ENCODE measurements around the gene BTBD9. TPM values are rescaled to one million over a fixed set of nuclear protein-coding genes. Genes with fewer than 3 reads are reported as not detected.
"Not testable (repeated sequence)": the region's sequence is repeated elsewhere in the genome, so short reads cannot be mapped to it uniquely, and the experiment has no call there.

BTBD9 gene
- total RNA-seq, 1 donor from 2014 or later = 17.2 TPM

GRCh38 chr6:38434051-38434450, 205.7 kb downstream of the BTBD9 start:
- Histone ChIP-seq H3K9me3 (ENCODE audit: control insufficient read depth in 3 of 3, low read length in 3 of 3) (no peaks in the 10 kb centered on the region), H3K36me3 (ENCODE audit: control insufficient read depth in 3 of 3, insufficient read depth in 3 of 3, low read length in 3 of 3) (no peaks in the 10 kb centered on the region), H3K27me3 (ENCODE audit: control insufficient read depth in 3 of 3, insufficient read depth in 3 of 3, low read length in 3 of 3) (no peaks in the 10 kb centered on the region), H3K4me1 (ENCODE audit: control insufficient read depth in 3 of 3, insufficient read depth in 3 of 3, low read length in 3 of 3) (no peaks in the 10 kb centered on the region), H3K27ac (ENCODE audit: low read depth, low read length) (no peak overlapping the region), H3K9ac (ENCODE audit: low read depth in 1 of 3, low read length in 3 of 3) (no peak overlapping the region), H3K4me3 (ENCODE audit: low read length in 3 of 3) (no peak overlapping the region)

GRCh38 chr6:38432479-38432878, 207.2 kb downstream of the BTBD9 start:
- Histone ChIP-seq H3K27me3 (ENCODE audit: control insufficient read depth in 3 of 3, insufficient read depth in 3 of 3, low read length in 3 of 3) (no peaks in the 10 kb centered on the region), H3K36me3 (ENCODE audit: control insufficient read depth in 3 of 3, insufficient read depth in 3 of 3, low read length in 3 of 3) (no peaks in the 10 kb centered on the region), H3K4me3 (ENCODE audit: low read length in 3 of 3) (no peak overlapping the region), H3K9ac (ENCODE audit: low read depth in 1 of 3, low read length in 3 of 3) (no peak overlapping the region), H3K4me1 (ENCODE audit: control insufficient read depth in 3 of 3, insufficient read depth in 3 of 3, low read length in 3 of 3) (no peaks in the 10 kb centered on the region), H3K27ac (ENCODE audit: low read depth, low read length) (no peak overlapping the region), H3K9me3 (ENCODE audit: control insufficient read depth in 3 of 3, low read length in 3 of 3) (no peaks in the 10 kb centered on the region)

DNA sequence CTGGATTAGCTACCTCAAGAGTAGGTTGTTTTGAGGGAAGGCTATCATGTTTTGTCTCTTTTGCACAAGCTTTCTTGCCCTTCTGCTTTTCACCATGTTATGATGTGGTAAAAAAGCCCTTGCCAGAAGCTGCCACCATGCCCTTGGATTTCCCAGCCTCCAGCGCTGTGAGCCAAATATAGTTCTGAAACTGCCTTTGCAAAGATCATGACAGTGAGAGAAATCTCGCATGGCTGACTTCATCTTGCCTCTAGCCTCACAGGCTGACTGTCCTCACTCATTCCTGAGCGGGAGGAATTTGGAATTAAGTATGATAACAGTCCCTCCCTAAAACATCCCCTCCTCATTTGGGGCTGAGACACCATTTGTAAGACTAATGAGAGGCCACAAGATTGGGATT, 207.7 kb downstream of the BTBD9 start:
- no peak overlapping the region for H3K4me3 ChIP-seq (ENCODE audit: low read length in 3 of 3)
- no peak overlapping the region for H3K9ac ChIP-seq (ENCODE audit: low read depth in 1 of 3, low read length in 3 of 3)
- no peaks in the 10 kb centered on the region for H3K27me3 ChIP-seq (ENCODE audit: control insufficient read depth in 3 of 3, insufficient read depth in 3 of 3, low read length in 3 of 3)
- H3K4me1 ChIP-seq (ENCODE audit: control insufficient read depth in 3 of 3, insufficient read depth in 3 of 3, low read length in 3 of 3) = no peaks in the 10 kb centered on the region
- no peaks in the 10 kb centered on the region for H3K9me3 ChIP-seq (ENCODE audit: control insufficient read depth in 3 of 3, low read length in 3 of 3)
- no peak overlapping the region for H3K27ac ChIP-seq (ENCODE audit: low read depth, low read length)
- no peaks in the 10 kb centered on the region for H3K36me3 ChIP-seq (ENCODE audit: control insufficient read depth in 3 of 3, insufficient read depth in 3 of 3, low read length in 3 of 3)

- no peak overlapping the region for H3K4me3 ChIP-seq (ENCODE audit: low read length in 3 of 3)
- H3K4me1 ChIP-seq (ENCODE audit: control insufficient read depth in 3 of 3, insufficient read depth in 3 of 3, low read length in 3 of 3) = no peaks in the 10 kb centered on the region
- H3K27ac ChIP-seq (ENCODE audit: low read depth, low read length) = no peak overlapping the region
- no peaks in the 10 kb centered on the region for H3K27me3 ChIP-seq (ENCODE audit: control insufficient read depth in 3 of 3, insufficient read depth in 3 of 3, low read length in 3 of 3)
- H3K36me3 ChIP-seq (ENCODE audit: control insufficient read depth in 3 of 3, insufficient read depth in 3 of 3, low read length in 3 of 3) = no peaks in the 10 kb centered on the region
- no peaks in the 10 kb centered on the region for H3K9me3 ChIP-seq (ENCODE audit: control insufficient read depth in 3 of 3, low read length in 3 of 3)
- H3K9ac ChIP-seq (ENCODE audit: low read depth in 1 of 3, low read length in 3 of 3) = no peak overlapping the region
These were observed 210.2 kb downstream of the BTBD9 start for GRCh38 chr6:38429546-38429945.

GRCh38 chr6:38427492-38428210, 212.1 kb downstream of the BTBD9 start:
- H3K27me3 ChIP-seq (ENCODE audit: control insufficient read depth in 3 of 3, insufficient read depth in 3 of 3, low read length in 3 of 3) = no peaks in the 10 kb centered on the region
- no peaks in the 10 kb centered on the region for H3K4me1 ChIP-seq (ENCODE audit: control insufficient read depth in 3 of 3, insufficient read depth in 3 of 3, low read length in 3 of 3)
- no peak overlapping the region for H3K27ac ChIP-seq (ENCODE audit: low read depth, low read length)
- H3K9me3 ChIP-seq (ENCODE audit: control insufficient read depth in 3 of 3, low read length in 3 of 3) = no peaks in the 10 kb centered on the region
- H3K36me3 ChIP-seq (ENCODE audit: control insufficient read depth in 3 of 3, insufficient read depth in 3 of 3, low read length in 3 of 3) = no peaks in the 10 kb centered on the region
- no peak overlapping the region for H3K9ac ChIP-seq (ENCODE audit: low read depth in 1 of 3, low read length in 3 of 3)
- H3K4me3 ChIP-seq (ENCODE audit: low read length in 3 of 3) = no peak overlapping the region

GRCh38 chr6:38425788-38426488, 213.8 kb downstream of the BTBD9 start:
- not testable (repeated sequence) for H3K36me3 ChIP-seq (ENCODE audit: control insufficient read depth in 3 of 3, insufficient read depth in 3 of 3, low read length in 3 of 3); H3K27me3 ChIP-seq (ENCODE audit: control insufficient read depth in 3 of 3, insufficient read depth in 3 of 3, low read length in 3 of 3); H3K4me3 ChIP-seq (ENCODE audit: low read length in 3 of 3); H3K4me1 ChIP-seq (ENCODE audit: control insufficient read depth in 3 of 3, insufficient read depth in 3 of 3, low read length in 3 of 3); H3K9me3 ChIP-seq (ENCODE audit: control insufficient read depth in 3 of 3, low read length in 3 of 3); H3K27ac ChIP-seq (ENCODE audit: low read depth, low read length); H3K9ac ChIP-seq (ENCODE audit: low read depth in 1 of 3, low read length in 3 of 3)

DNA sequence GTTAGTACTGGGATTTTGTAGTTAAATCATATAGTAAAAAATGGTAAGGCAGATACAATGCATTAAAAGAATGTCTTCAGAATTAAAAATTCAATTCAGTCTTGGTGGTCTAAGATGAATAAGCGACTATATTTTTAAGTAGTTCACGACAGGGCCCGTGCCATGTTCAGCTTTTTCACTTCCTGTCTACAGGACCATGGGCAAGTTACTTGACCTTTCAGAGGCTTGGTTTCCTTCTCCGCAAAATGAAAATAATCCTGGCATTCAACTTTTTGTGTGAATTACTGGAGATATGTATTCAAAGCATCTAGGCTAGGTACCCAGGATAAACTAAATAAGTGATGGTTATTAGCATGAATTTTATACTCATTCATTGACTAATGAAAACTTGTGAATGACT, 216.0 kb downstream of the BTBD9 start:
- Histone ChIP-seq H3K36me3 (ENCODE audit: control insufficient read depth in 3 of 3, insufficient read depth in 3 of 3, low read length in 3 of 3) (no peaks in the 10 kb centered on the region), H3K4me1 (ENCODE audit: control insufficient read depth in 3 of 3, insufficient read depth in 3 of 3, low read length in 3 of 3) (no peaks in the 10 kb centered on the region), H3K27ac (ENCODE audit: low read depth, low read length) (no peak overlapping the region), H3K4me3 (ENCODE audit: low read length in 3 of 3) (no peak overlapping the region), H3K27me3 (ENCODE audit: control insufficient read depth in 3 of 3, insufficient read depth in 3 of 3, low read length in 3 of 3) (no peaks in the 10 kb centered on the region), H3K9ac (ENCODE audit: low read depth in 1 of 3, low read length in 3 of 3) (no peak overlapping the region), H3K9me3 (ENCODE audit: control insufficient read depth in 3 of 3, low read length in 3 of 3) (no peaks in the 10 kb centered on the region)

GRCh38 chr6:38420207-38420606, 219.5 kb downstream of the BTBD9 start:
- Histone ChIP-seq H3K4me1 (ENCODE audit: control insufficient read depth in 3 of 3, insufficient read depth in 3 of 3, low read length in 3 of 3) (peaks cover 0 to 3% (median 2%) of the 10 kb centered on the region in 3 donors), H3K36me3 (ENCODE audit: control insufficient read depth in 3 of 3, insufficient read depth in 3 of 3, low read length in 3 of 3) (no peaks in the 10 kb centered on the region), H3K9me3 (ENCODE audit: control insufficient read depth in 3 of 3, low read length in 3 of 3) (no peaks in the 10 kb centered on the region), H3K9ac (ENCODE audit: low read depth in 1 of 3, low read length in 3 of 3) (no peak overlapping the region), H3K27me3 (ENCODE audit: control insufficient read depth in 3 of 3, insufficient read depth in 3 of 3, low read length in 3 of 3) (no peaks in the 10 kb centered on the region), H3K27ac (ENCODE audit: low read depth, low read length) (no peak overlapping the region), H3K4me3 (ENCODE audit: low read length in 3 of 3) (no peak overlapping the region)

DNA sequence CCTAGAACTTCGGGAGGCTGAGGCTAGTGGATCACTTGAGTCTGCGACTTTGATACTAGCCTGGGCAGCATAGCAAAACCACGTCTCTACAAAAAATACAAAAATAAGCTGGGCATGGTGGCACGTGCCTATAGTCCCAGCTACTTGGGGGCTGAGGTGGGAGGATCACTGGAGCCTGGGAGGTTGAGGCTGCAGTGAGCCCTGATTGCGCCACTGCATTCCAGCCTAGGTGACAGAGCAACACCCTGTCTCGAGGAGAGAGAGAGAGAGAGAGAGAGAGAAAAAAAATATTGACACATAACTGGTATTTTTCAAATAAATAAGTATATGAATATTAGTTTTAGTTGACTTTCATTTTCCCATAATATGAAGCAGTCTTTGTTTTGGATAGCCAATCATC, 222.2 kb downstream of the BTBD9 start:
- H3K36me3 ChIP-seq (ENCODE audit: control insufficient read depth in 3 of 3, insufficient read depth in 3 of 3, low read length in 3 of 3) = no peaks in the 10 kb centered on the region
- H3K27ac ChIP-seq (ENCODE audit: low read depth, low read length) = no peak overlapping the region
- peaks cover 0 to 3% (median 2%) of the 10 kb centered on the region in 3 donors for H3K4me1 ChIP-seq (ENCODE audit: control insufficient read depth in 3 of 3, insufficient read depth in 3 of 3, low read length in 3 of 3)
- H3K9ac ChIP-seq (ENCODE audit: low read depth in 1 of 3, low read length in 3 of 3) = no peak overlapping the region
- no peaks in the 10 kb centered on the region for H3K9me3 ChIP-seq (ENCODE audit: control insufficient read depth in 3 of 3, low read length in 3 of 3)
- no peak overlapping the region for H3K4me3 ChIP-seq (ENCODE audit: low read length in 3 of 3)
- no peaks in the 10 kb centered on the region for H3K27me3 ChIP-seq (ENCODE audit: control insufficient read depth in 3 of 3, insufficient read depth in 3 of 3, low read length in 3 of 3)

GRCh38 chr6:38415231-38416005, 224.3 kb downstream of the BTBD9 start:
- no peak overlapping the region for H3K27ac ChIP-seq (ENCODE audit: low read depth, low read length)
- H3K9me3 ChIP-seq (ENCODE audit: control insufficient read depth in 3 of 3, low read length in 3 of 3) = no peaks in the 10 kb centered on the region
- peaks cover 0 to 3% (median 2%) of the 10 kb centered on the region in 3 donors for H3K4me1 ChIP-seq (ENCODE audit: control insufficient read depth in 3 of 3, insufficient read depth in 3 of 3, low read length in 3 of 3)
- H3K9ac ChIP-seq (ENCODE audit: low read depth in 1 of 3, low read length in 3 of 3) = no peak overlapping the region
- H3K36me3 ChIP-seq (ENCODE audit: control insufficient read depth in 3 of 3, insufficient read depth in 3 of 3, low read length in 3 of 3) = no peaks in the 10 kb centered on the region
- H3K4me3 ChIP-seq (ENCODE audit: low read length in 3 of 3) = no peak overlapping the region
- no peaks in the 10 kb centered on the region for H3K27me3 ChIP-seq (ENCODE audit: control insufficient read depth in 3 of 3, insufficient read depth in 3 of 3, low read length in 3 of 3)

Measured in skeletal muscle tissue (tissue), 4 donors.